CD14-positive monocyte (primary cell): ENCODE measurements around the gene BPIFB1. TPM values are rescaled to one million over a fixed set of nuclear protein-coding genes. Genes with fewer than 3 reads are reported as not detected.

Experiments used
- DNase-seq, 3 donors: peaks; one replicate each; pipeline ENCODE4 v3.0.0-alpha.2; 2011 to 2022
- H2AFZ ChIP-seq: 2 replicates; pipeline ENCODE4 v1.6.0; 2012; ENCODE audit warnings: mild to moderate bottlenecking, low read depth, low read length, inconsistent platforms; ENCODE audit not compliant: insufficient read depth, poor library complexity, severe bottlenecking
- H3K27ac ChIP-seq, 2 donors: 1 replicate in 1 of 2; 2 replicates in 1 of 2; pipeline ENCODE4 v1.5.1; 2012 to 2013; ENCODE audit warnings: low read length in 2 of 2, control low read depth in 1 of 2, inconsistent platforms in 1 of 2, low read depth in 1 of 2, mild to moderate bottlenecking in 1 of 2
- H3K27me3 ChIP-seq, 2 donors: one replicate each; pipeline versions ENCODE4 v1.6.0 to v1.6.1; 2011 to 2013; ENCODE audit warnings: low read length in 2 of 2; ENCODE audit not compliant: control insufficient read depth in 2 of 2, insufficient read depth in 2 of 2
- H3K36me3 ChIP-seq, 2 donors: replicated peaks in 1 of 2; 1 replicate in 1 of 2; 2 replicates in 1 of 2; pipeline versions ENCODE4 v1.5.1 to v1.6.1; 2012 to 2013; ENCODE audit warnings: low read length in 2 of 2, control low read depth in 1 of 2, inconsistent platforms in 1 of 2, mild to moderate bottlenecking in 1 of 2; ENCODE audit not compliant: insufficient read depth in 2 of 2, control insufficient read depth in 1 of 2
- H3K4me1 ChIP-seq, 2 donors: 1 replicate in 1 of 2; 2 replicates in 1 of 2; pipeline versions ENCODE4 v1.5.1 to v1.6.1; 2012 to 2013; ENCODE audit warnings: low read length in 2 of 2, control low read depth in 1 of 2, inconsistent platforms in 1 of 2, mild to moderate bottlenecking in 1 of 2, moderate library complexity in 1 of 2; ENCODE audit not compliant: insufficient read depth in 2 of 2, control insufficient read depth in 1 of 2
- H3K4me2 ChIP-seq: replicated peaks from 2 replicates; pipeline ENCODE3; 2012; ENCODE audit warnings: low read length, moderate library complexity, mild to moderate bottlenecking; ENCODE audit not compliant: poor library complexity, severe bottlenecking; ENCODE audit errors: extremely low read depth
- H3K4me3 ChIP-seq, 3 experiments: fragments of 200-600 bp in 1 of 3; sonication (generic) in 1 of 3; replicated peaks in 1 of 3; 1 replicate in 2 of 3; 2 replicates in 1 of 3; pipeline ENCODE4 v1.5.1; 2011 to 2013; ENCODE audit warnings: low read length in 3 of 3, mild to moderate bottlenecking in 3 of 3, control low read depth in 2 of 3, low read depth in 2 of 3, inconsistent platforms in 1 of 3, moderate library complexity in 1 of 3
- H3K79me2 ChIP-seq: 2 replicates; pipeline ENCODE4 v1.6.0; 2012; ENCODE audit warnings: mild to moderate bottlenecking, control low read depth, inconsistent platforms, low read length, moderate library complexity; ENCODE audit not compliant: insufficient read depth
- H3K9ac ChIP-seq: 2 replicates; pipeline ENCODE4 v1.6.0; 2017; ENCODE audit warnings: low read length, mild to moderate bottlenecking; ENCODE audit not compliant: insufficient read depth, poor library complexity, severe bottlenecking
- H3K9me3 ChIP-seq, 2 donors: replicated peaks in 1 of 2; 1 replicate in 1 of 2; 2 replicates in 1 of 2; pipeline versions ENCODE4 v1.5.1 to v1.6.1; 2012 to 2013; ENCODE audit warnings: low read length in 2 of 2, control low read depth in 1 of 2; ENCODE audit not compliant: control insufficient read depth in 1 of 2, insufficient read depth in 1 of 2
- H4K20me1 ChIP-seq: 2 replicates; pipeline ENCODE4 v1.6.0; 2012; ENCODE audit warnings: mild to moderate bottlenecking, low read length, control low read depth, moderate library complexity; ENCODE audit not compliant: insufficient read depth
- H3K27ac Mint-ChIP-seq, 7 donors: one replicate each; pipeline ENCODE4 v1.8.0; 2020; ENCODE audit warnings: mild to moderate bottlenecking in 7 of 7, mixed read lengths in 7 of 7, moderate library complexity in 6 of 7, inconsistent platforms in 2 of 7
- H3K27me3 Mint-ChIP-seq, 3 donors: one replicate each; pipeline ENCODE4 v1.8.0; 2021 to 2022; ENCODE audit warnings: low read depth in 3 of 3, mild to moderate bottlenecking in 3 of 3, mixed read lengths in 3 of 3, moderate library complexity in 3 of 3, inconsistent platforms in 1 of 3
- H3K36me3 Mint-ChIP-seq, 2 donors: one replicate each; pipeline ENCODE4 v1.8.0; 2020; ENCODE audit warnings: mixed read lengths in 2 of 2, inconsistent platforms in 1 of 2, mild to moderate bottlenecking in 1 of 2
- H3K4me1 Mint-ChIP-seq: one replicate; pipeline ENCODE4 v1.8.0; 2020; ENCODE audit warnings: mild to moderate bottlenecking, mixed read lengths
- H3K4me3 Mint-ChIP-seq, 2 donors: one replicate each; pipeline ENCODE4 v1.8.0; 2020; ENCODE audit warnings: mild to moderate bottlenecking in 2 of 2, mixed read lengths in 2 of 2, moderate library complexity in 1 of 2
- H3K9me3 Mint-ChIP-seq, 7 donors: one replicate each; pipeline ENCODE4 v1.8.0; 2020 to 2022; ENCODE audit warnings: mixed read lengths in 7 of 7, mild to moderate bottlenecking in 6 of 7, moderate library complexity in 6 of 7, inconsistent platforms in 2 of 7
- WGBS: methylation state at CpG from one replicate; pipeline ENCODE4 v1.1.5; 2013; ENCODE audit warnings: missing lambda C conversion rate; ENCODE audit not compliant: insufficient coverage; 5-methylcytosine and 5-hydroxymethylcytosine counted together
- intact Hi-C, 2 donors: fragments of 100-400 bp; cut with micrococcal nuclease; formaldehyde crosslinking; loops; one replicate each; pipeline versions ENCODE4 v1.15.0 to v1.15.1; 2023
- polyA plus RNA-seq, 3 donors: library from polyadenylated mRNA; depleted of rRNA in 1 of 3; unstranded in 2 of 3; stranded (reverse) in 1 of 3; fragments of 300-500 nt in 2 of 3; fragments of >200 nt in 1 of 3; fragmentation: Illumina TruSeq in 2 of 3; gene quantifications; 1 replicate in 2 of 3; 2 replicates in 1 of 3; pipeline ENCODE4 v1.2.3, GENCODE V29; 2012 to 2021
- TF ChIP-seq, protein P1 (sequence below): fragments of 200-600 bp; IDR thresholded peaks from one replicate; pipeline ENCODE4 v1.8.0; 2022; ENCODE audit warnings: antibody characterized with exemption, mild to moderate bottlenecking

The BPIFB1 gene
- polyA plus RNA-seq, 3 donors, result not detected

DNA sequence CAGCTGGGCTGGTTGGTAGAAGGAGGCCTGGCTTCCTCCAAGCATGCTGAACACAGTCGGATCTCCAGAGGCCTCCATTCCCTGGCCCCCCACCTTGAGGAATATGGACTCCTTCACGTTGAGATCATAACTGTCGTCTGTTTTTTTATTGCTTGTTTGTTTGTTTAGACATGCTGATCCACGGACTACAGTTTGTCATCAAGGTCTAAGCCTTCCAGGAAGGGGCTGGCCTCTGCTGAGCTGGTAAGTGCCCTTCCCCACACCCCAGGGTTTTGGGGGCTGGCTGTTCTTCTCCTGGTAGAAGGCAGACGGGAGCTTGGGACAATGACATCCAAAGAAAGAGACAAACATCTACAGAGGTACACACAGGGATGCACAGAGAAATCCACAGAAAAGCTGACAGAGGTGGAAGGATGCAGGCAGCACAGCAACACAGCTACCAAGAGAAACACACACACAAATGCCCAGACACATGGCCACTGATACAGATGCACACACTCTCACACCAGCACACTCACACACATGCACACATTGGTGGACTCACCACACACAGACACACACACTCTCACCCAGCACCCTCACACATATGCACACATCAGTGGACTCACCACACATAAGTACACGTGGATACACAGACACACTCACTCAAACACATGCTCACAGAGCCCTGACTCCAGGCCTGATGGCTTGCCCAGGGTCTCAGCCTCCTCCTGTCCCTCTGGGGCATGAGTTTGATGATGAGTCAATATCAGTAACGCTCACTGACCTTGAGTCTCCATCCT lies 40.5 kb upstream of the BPIFB1 start:
- Mint-ChIP-seq H3K36me3 (no peaks in the 10 kb centered on the region), H3K4me3 (no peak overlapping the region), H3K27ac (peak overlapping the region in 1 of 7 donors; percentile 20), H3K27me3 (peaks cover 1 to 5% (median 3%) of the 10 kb centered on the region in 3 donors), H3K9me3 (no peaks in the 10 kb centered on the region), H3K4me1 (no peaks in the 10 kb centered on the region)
- no peaks in the 10 kb centered on the region for H3K9me3 ChIP-seq
- H4K20me1 ChIP-seq, result no peaks in the 10 kb centered on the region
- intact Hi-C loops, result no loop called here
- no peaks in the 10 kb centered on the region for H3K79me2 ChIP-seq
- H3K27ac ChIP-seq, result no peak overlapping the region
- H3K4me1 ChIP-seq, result no peaks in the 10 kb centered on the region
- 59% methylated on average over 3 of the region's 7 CpGs for WGBS
- H3K4me2 ChIP-seq, result no peak overlapping the region
- no peak overlapping the region for H2AFZ ChIP-seq
- TF ChIP-seq, protein P1, sequence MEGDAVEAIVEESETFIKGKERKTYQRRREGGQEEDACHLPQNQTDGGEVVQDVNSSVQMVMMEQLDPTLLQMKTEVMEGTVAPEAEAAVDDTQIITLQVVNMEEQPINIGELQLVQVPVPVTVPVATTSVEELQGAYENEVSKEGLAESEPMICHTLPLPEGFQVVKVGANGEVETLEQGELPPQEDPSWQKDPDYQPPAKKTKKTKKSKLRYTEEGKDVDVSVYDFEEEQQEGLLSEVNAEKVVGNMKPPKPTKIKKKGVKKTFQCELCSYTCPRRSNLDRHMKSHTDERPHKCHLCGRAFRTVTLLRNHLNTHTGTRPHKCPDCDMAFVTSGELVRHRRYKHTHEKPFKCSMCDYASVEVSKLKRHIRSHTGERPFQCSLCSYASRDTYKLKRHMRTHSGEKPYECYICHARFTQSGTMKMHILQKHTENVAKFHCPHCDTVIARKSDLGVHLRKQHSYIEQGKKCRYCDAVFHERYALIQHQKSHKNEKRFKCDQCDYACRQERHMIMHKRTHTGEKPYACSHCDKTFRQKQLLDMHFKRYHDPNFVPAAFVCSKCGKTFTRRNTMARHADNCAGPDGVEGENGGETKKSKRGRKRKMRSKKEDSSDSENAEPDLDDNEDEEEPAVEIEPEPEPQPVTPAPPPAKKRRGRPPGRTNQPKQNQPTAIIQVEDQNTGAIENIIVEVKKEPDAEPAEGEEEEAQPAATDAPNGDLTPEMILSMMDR, result no peak
- DNase-seq, result no peak
- H3K9ac ChIP-seq, result no peak overlapping the region
- no peaks in the 10 kb centered on the region for H3K36me3 ChIP-seq
- no peaks in the 10 kb centered on the region for H3K27me3 ChIP-seq
- H3K4me3 ChIP-seq, result no peak overlapping the region

DNA sequence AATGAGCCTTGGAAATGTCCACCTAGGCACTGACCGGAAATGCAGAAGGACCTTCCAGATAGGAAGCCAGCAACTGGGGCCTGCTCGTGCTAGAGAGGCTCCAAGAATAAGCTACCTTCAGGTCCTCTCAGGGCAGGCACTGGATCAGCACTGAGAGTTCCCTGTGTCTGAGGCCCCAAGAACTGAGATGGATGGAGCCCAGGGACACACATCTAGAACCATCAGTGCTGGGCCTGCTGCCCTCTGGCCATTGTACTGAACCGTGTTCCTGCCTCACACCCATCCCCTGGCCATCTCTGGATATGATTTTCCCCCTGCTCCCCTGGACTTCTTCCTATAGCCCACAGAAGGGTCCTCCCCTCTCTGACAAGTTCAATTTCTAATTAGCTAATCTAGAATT lies 36.9 kb upstream of the BPIFB1 start:
- Histone ChIP-seq H4K20me1 (no peaks in the 10 kb centered on the region), H3K36me3 (no peaks in the 10 kb centered on the region), H3K79me2 (no peaks in the 10 kb centered on the region), H3K4me1 (no peaks in the 10 kb centered on the region), H3K27me3 (no peaks in the 10 kb centered on the region), H3K9ac (no peak overlapping the region), H2AFZ (no peak overlapping the region), H3K4me2 (no peak overlapping the region), H3K4me3 (no peak overlapping the region), H3K27ac (no peak overlapping the region), H3K9me3 (no peaks in the 10 kb centered on the region)
- no peak for DNase-seq
- no peak overlapping the region for H3K27ac Mint-ChIP-seq
- no peaks in the 10 kb centered on the region for H3K36me3 Mint-ChIP-seq
- intact Hi-C loops, result no loop called here
- H3K27me3 Mint-ChIP-seq, result peaks cover 2 to 5% (median 3%) of the 10 kb centered on the region in 3 donors
- no peaks in the 10 kb centered on the region for H3K4me1 Mint-ChIP-seq
- TF ChIP-seq, protein P1, result no peak
- no peaks in the 10 kb centered on the region for H3K9me3 Mint-ChIP-seq
- WGBS, result 89% methylated on average over 3 of the region's 3 CpGs
- no peak overlapping the region for H3K4me3 Mint-ChIP-seq
